Astrocyte of the hippocampus (primary cell): Measurements from ENCODE around the gene MAP3K4.
"Not testable (repeated sequence)": the region's sequence is repeated elsewhere in the genome, so short reads cannot be mapped to it uniquely, and the experiment has no call there.

Experiments used
- DNase-seq: peaks from one replicate; pipeline ENCODE4 v3.0.0; 2011; ENCODE audit warnings: low read depth, low spot score

The MAP3K4 gene

DNA sequence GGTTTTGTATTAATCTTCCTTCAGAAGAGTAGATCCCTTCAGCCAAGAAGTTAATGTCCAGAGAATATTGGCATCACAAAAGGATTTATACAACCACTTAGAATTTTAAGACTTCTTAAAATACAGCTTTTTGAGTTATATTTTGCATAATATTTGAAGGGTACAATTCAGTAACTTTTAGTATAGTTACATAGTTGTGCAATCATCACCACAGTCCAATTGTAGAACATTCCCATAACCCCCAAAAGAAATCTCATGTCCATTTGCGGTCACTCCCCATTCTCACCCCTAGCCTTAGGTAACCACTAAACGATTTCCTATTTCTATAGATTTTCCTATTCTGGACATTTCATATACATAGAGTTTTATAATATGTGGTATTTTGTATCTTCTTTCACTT is 126.4 kb downstream of the MAP3K4 start:
- DNase-seq, result no peak

DNA sequence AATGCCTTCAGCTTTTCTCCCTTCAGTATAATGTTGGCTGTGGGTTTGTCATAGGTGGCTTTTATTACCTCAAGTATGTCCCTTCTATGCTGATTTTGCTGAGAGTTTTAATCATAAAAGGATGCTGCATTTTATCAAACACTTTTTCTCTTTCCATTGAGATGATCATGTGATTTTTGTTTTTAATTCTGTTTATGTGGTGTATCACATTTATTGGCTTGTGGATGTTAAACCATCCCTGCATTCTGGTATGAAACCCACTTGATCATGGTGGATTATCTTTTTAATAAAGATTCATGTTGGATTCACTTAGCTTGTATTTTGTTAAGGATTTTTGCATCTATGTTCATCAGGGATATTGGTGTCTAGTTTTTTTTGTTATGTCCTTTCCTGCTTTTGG is 131.8 kb downstream of the MAP3K4 start:
- DNase-seq, result not testable (repeated sequence)

- no peak for DNase-seq
Observed at GRCh38 chr6:161125591-161125990, 134.0 kb downstream of the MAP3K4 start.

DNA sequence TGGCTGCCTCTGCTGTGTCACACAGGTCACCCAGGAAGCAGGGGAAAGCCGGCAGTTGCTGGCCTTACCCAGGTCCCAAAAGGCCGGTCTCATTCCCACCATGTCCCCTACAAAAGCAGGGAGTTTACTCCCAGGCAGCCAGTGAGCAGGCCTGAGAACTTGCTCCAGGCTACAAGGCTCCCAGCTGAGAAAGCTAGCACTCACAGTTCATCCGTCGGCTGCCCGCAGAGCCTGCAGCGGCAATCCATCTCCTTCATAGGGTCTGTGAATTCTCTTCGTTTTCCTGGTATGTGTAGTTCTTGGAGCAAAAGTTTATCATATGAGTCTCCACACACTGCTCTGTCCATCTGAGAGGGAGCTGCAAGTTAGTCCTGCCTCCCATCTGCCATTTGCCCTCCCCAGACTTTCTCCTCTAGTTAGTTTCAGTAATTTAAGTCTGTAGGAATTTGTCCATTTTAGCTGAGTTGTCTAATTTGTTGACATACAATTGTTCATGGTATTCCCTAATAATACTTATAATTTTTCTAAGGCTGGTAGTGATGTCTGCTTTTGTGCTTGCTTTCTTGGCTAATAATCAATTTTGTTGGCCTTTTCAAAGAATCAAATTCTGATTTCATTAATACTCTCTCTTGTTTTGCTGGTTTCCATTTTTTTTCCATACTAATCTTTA is 135.6 kb downstream of the MAP3K4 start:
- DNase-seq, result no peak

GRCh38 chr6:161128230-161128629 is 136.7 kb downstream of the MAP3K4 start:
- no peak for DNase-seq

GRCh38 chr6:161128680-161129196 is 137.2 kb downstream of the MAP3K4 start:
- peak; percentile 85 for DNase-seq

- DNase-seq, result no peak
Observed at GRCh38 chr6:161130541-161130940, 139.0 kb downstream of the MAP3K4 start.

- no peak for DNase-seq
Observed at GRCh38 chr6:161130967-161131766, 139.6 kb downstream of the MAP3K4 start.

DNA sequence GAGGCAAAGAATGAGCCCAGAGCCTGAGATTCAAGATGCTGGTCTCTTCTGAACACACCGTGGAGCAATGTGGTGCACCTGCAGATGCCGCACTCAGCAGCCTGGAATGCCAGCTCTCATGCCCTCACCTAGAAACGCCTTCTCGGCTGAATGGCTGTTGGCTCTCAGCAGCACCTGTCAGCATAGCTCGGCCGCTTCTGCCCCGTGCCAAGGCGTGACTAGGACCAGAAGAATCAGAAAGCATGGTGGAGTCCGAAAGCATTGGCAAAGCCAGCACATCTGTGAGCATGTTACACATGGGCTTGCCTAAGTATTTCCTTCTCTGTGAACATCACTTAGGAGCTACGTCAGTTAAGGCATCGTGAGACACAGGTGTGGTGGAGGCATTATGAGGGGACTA is 140.8 kb downstream of the MAP3K4 start:
- no peak for DNase-seq

DNA sequence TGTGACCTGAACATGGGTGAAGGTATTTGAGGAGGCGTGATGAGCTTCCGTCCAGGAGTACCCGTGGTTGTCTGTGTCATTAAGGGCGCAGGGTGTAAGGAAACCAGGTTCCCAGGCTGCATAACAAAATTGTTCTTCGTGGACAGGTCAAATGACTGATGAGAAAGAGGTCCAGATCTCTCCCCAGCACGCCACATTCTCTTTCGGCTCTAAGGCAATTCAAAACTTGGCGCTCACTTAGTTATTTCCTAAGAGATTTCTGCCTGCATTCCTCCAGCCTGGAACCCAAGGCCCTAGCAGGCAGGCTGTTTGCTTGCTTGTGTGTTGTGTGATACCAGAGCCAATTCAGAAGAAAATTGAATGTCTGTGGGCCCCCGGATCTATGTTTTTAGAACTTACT is 142.4 kb downstream of the MAP3K4 start:
- no peak for DNase-seq

DNA sequence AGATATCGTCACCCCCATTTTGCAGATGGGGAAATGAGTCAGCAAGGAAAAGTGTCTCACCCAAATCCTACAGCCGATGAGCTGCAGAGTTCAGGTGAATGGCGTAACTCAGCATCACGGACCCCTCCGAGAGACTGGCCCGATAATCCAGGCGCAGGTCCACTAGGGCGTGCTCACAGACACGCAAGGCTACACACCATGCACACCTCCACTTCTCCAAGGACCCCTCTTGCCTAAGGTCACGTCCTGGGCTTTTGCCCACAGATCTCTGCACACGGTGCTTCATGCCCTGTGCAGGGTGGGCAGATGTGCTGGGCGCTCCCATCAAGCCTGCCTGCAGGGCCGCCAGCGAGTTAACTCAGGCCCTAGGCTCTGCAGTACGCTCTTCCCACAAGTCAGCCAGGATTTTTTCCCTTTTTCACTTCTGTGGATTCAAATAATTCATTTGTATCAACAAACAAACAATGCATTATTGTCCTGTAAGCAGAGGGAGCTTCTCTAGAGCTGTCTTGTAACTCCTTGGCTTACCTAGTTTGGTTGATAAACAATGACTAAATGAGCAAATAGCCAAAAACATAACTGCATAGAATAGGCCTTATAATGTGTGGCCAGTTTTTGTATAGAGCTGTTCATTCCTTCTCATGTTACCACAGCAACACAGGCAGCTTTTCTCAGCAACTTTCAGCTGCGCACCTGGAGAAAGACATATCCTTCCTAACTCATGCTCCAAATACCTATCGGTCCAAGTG is 143.2 kb downstream of the MAP3K4 start:
- no peak for DNase-seq

- no peak for DNase-seq
Observed at GRCh38 chr6:161135695-161136591, 144.4 kb downstream of the MAP3K4 start.

GRCh38 chr6:161136655-161137054 is 145.1 kb downstream of the MAP3K4 start:
- DNase-seq, result no peak

DNA sequence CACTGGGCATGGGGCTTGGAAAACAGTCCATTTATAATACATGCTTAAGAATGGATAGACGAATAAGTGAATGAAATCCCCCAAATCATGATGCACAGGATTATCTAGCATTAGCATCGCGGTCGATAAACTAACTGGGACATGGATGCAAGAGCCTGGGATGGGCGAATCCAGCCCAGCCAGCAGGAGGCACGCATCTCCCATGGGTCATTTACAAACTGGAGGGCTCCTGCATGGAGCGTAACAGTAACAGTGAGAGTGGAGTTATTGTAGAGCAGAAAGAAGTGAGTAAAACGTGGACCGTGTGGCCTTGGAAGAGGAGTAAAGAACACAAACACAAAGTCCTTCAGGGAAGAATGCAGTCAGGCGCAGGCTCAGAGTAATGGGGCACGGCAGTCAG is 145.8 kb downstream of the MAP3K4 start:
- DNase-seq, result no peak

- no peak for DNase-seq
Observed at GRCh38 chr6:161137839-161138542, 146.4 kb downstream of the MAP3K4 start.

GRCh38 chr6:161138543-161139303 is 147.2 kb downstream of the MAP3K4 start:
- DNase-seq, result no peak

- DNase-seq, result no peak
Observed at GRCh38 chr6:161139304-161139765, 147.8 kb downstream of the MAP3K4 start.

DNA sequence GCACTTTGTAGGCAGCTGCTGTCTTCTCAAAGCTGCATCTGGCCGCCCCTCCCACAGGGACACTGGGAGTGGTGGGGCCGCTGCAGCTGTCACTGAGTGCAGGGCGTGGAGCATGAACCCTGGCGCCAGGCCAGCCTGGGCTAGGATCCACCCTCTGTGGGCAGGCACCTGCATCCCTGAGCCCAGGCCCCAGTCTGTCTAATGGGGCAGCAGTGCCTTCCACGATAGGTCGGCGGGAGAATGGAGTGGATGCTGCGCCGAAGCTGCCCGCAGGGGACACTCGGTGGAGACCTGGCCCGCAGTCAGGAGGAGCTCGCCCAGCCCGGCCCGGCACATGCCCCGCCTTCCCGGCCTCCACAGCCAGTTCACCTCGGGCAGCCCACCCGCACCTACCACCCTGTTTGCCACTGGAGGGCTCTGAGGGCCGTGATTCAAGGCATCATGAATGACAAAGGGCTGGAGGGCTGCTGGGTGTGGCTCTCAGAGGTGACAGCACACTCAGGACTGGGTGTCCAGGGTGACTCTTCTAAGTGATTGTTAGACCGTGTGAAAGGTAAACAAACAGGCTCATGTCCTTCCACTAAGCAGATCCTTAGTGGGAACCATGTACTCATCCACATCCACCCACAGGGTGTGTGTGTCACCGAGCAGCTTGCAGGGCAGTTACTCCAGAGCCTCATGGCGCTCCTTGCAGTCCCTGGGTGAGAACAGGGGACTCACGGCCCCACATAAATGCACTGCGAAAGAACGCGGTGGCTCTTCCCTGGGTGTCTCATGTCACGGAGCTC is 148.4 kb downstream of the MAP3K4 start:
- no peak for DNase-seq

DNA sequence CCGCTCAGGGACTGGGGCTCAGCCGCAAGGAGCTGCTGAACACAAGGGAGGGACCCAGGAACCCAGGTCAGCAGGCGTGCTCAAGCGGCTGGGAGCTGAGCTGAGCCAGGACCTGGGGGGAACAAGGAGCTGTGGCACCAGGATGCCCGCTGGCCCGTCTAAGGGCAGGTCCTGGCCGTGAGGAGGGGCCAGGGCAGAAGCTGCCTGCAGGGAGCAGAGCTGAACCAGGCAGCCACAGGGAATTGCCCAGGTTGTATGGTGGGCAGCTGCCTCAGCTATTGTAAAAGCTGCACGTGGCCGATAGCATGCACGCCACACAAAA is 148.9 kb downstream of the MAP3K4 start:
- no peak for DNase-seq
